Measurements from ENCODE around the gene CPA5. TPM values are rescaled to one million over a fixed set of nuclear protein-coding genes. Genes with fewer than 3 reads are reported as not detected.

Gene CPA5
- total and polyA plus RNA-seq, 2 of the 8 experiments (the other 6 are each of a cell fraction or from before 2014, with no cell fraction given) = 0.12 TPM; not detected in 1

GRCh38 chr7:130299866-130300265, 44.8 kb upstream of the CPA5 start (continued):
- TF ChIP-seq SP1 (IDR thresholded peaks at IDR 0.05; ENCODE audit: low read depth, low read length) = no peak
- no peak for TF ChIP-seq KDM5A (IDR thresholded peaks at IDR 0.05; ENCODE audit: low read length)
- TF ChIP-seq CBX8 (IDR thresholded peaks at IDR 0.05; ENCODE audit: borderline replicate concordance, low read depth, low read length) = no peak

Measured in H1 (cell line).